Retinal pigment epithelial cell (primary cell): ENCODE data around the gene PIK3R5.

Experiments
- DNase-seq: peaks from one replicate; pipeline ENCODE4 v3.0.0-alpha.2; 2010; ENCODE audit warnings: low read depth
- H3K4me3 ChIP-seq: 2 replicates; pipeline ENCODE4 v1.5.1; 2011; ENCODE audit warnings: mild to moderate bottlenecking, low read length, control low read depth, moderate library complexity
- CTCF ChIP-seq: conservative IDR thresholded peaks from 2 replicates; pipeline ENCODE4 v1.5.1; 2011; ENCODE audit warnings: low read depth, low read length, control low read depth, inconsistent platforms

Gene PIK3R5

GRCh38 chr17:8865811-8866210 lies 99.7 kb downstream of the PIK3R5 start:
- H3K4me3 ChIP-seq = no peak overlapping the region
- TF ChIP-seq CTCF = no peak
- DNase-seq = no peak

- no peak overlapping the region for H3K4me3 ChIP-seq
- no peak for TF ChIP-seq CTCF
- no peak for DNase-seq
Measured at GRCh38 chr17:8865385-8865784, 100.1 kb downstream of the PIK3R5 start.

- TF ChIP-seq CTCF = no peak
- no peak for DNase-seq
- H3K4me3 ChIP-seq = no peak overlapping the region
Measured at GRCh38 chr17:8862213-8863056, 103.1 kb downstream of the PIK3R5 start.

- no peak overlapping the region for H3K4me3 ChIP-seq
- no peak for DNase-seq
- no peak for TF ChIP-seq CTCF
Measured at GRCh38 chr17:8861495-8862181, 103.9 kb downstream of the PIK3R5 start.

- DNase-seq = no peak
- H3K4me3 ChIP-seq = no peak overlapping the region
- TF ChIP-seq CTCF = no peak
Measured at GRCh38 chr17:8859804-8860430, 105.6 kb downstream of the PIK3R5 start.

GRCh38 chr17:8859027-8859803 lies 106.3 kb downstream of the PIK3R5 start:
- no peak for TF ChIP-seq CTCF
- DNase-seq = no peak
- no peak overlapping the region for H3K4me3 ChIP-seq
